Lower leg skin (tissue), 4 donors: ENCODE measurements around the gene CPVL. TPM values are rescaled to one million over a fixed set of nuclear protein-coding genes. Genes with fewer than 3 reads are reported as not detected.
"Not testable (repeated sequence)": the region's sequence is repeated elsewhere in the genome, so short reads cannot be mapped to it uniquely, and the experiment has no call there.

Source experiments
- DNase-seq, 2 donors: peaks; one replicate each; pipeline ENCODE4 v3.0.0-alpha.2; 2019; ENCODE audit warnings: low spot score in 2 of 2
- H3K4me3 ChIP-seq: fragments of 200-600 bp; sonication (generic); 2 replicates; pipeline ENCODE4 v1.5.1; 2017; ENCODE audit warnings: mild to moderate bottlenecking, low read depth; ENCODE audit not compliant: poor library complexity, severe bottlenecking
- CTCF ChIP-seq, 3 donors: fragments of 450-650 bp; IDR thresholded peaks; one replicate each; pipeline ENCODE4 v1.5.1; 2016; ENCODE audit warnings: antibody characterized with exemption in 3 of 3, mild to moderate bottlenecking in 3 of 3, moderate library complexity in 2 of 3
- POLR2A ChIP-seq, 2 donors: fragments of 450-650 bp; IDR thresholded peaks; one replicate each; pipeline ENCODE4 v1.6.1; 2016 to 2017; ENCODE audit warnings: antibody characterized with exemption in 2 of 2, mild to moderate bottlenecking in 1 of 2, moderate library complexity in 1 of 2
- WGBS, 2 donors: methylation state at CpG; one replicate each; pipeline ENCODE4 v1.1.5; 2018; 5-methylcytosine and 5-hydroxymethylcytosine counted together
- intact Hi-C: fragments of 100-400 bp; cut with DNase I; formaldehyde crosslinking; loops from one replicate; pipeline ENCODE4 v1.15.0; 2023; ENCODE audit warnings: low total_unique reads
- total RNA-seq, 4 donors: library from RNA; depleted of rRNA; stranded (reverse); fragments of >200 nt; gene quantifications; one replicate each; pipeline ENCODE4 v1.1.0, GENCODE V29; 2016

The CPVL gene
- total RNA-seq, 4 donors from 2014 or later: 8.8 to 17.5 (median 12.6) TPM

- intact Hi-C loops: no loop called here
- TF ChIP-seq POLR2A (IDR thresholded peaks at IDR 0.05) (no peak), CTCF (IDR thresholded peaks at IDR 0.05) (no peak)
- WGBS, 2 donors: 51 to 60% methylated on average over 8 of the region's 8 CpGs
- no peak overlapping the region for H3K4me3 ChIP-seq
- no peak for DNase-seq
Observed at GRCh38 chr7:29095631-29096445, 50.5 kb downstream of the CPVL start.

GRCh38 chr7:29093091-29093490 lies 53.2 kb downstream of the CPVL start:
- intact Hi-C loops, H3K4me3 ChIP-seq, DNase-seq: not testable (repeated sequence)
- WGBS, 2 donors: 91 to 97% methylated on average over 11 of the region's 11 CpGs

- intact Hi-C loops: no loop called here
- DNase-seq: no peak
Observed at GRCh38 chr7:29091715-29092114, 54.6 kb downstream of the CPVL start.

GRCh38 chr7:29090836-29091601 lies 55.3 kb downstream of the CPVL start:
- WGBS, 2 donors: 26 to 32% methylated on average over 10 of the region's 10 CpGs
- TF ChIP-seq CTCF (IDR thresholded peaks at IDR 0.05): no peak
- TF ChIP-seq POLR2A (IDR thresholded peaks at IDR 0.05): no peak
- no peak for DNase-seq
- intact Hi-C loops: no loop called here
- H3K4me3 ChIP-seq: no peak overlapping the region

More at GRCh38 chr7:29091715-29092114, 54.6 kb downstream of the CPVL start:
- 23 to 49% methylated on average over 4 of the region's 4 CpGs for WGBS, 2 donors
- TF ChIP-seq CTCF (IDR thresholded peaks at IDR 0.05): no peak
- no peak for TF ChIP-seq POLR2A (IDR thresholded peaks at IDR 0.05)
- H3K4me3 ChIP-seq: no peak overlapping the region

GRCh38 chr7:29090151-29090805 lies 56.1 kb downstream of the CPVL start:
- no peak overlapping the region for H3K4me3 ChIP-seq
- WGBS, 2 donors: 74 to 77% methylated on average over 3 of the region's 3 CpGs
- intact Hi-C loops: no loop called here
- no peak for TF ChIP-seq POLR2A (IDR thresholded peaks at IDR 0.05)
- TF ChIP-seq CTCF (IDR thresholded peaks at IDR 0.05): no peak
- no peak for DNase-seq

- TF ChIP-seq CTCF (IDR thresholded peaks at IDR 0.05) (no peak), POLR2A (IDR thresholded peaks at IDR 0.05) (no peak)
- intact Hi-C loops: no loop called here
- WGBS, 2 donors: 26 to 39% methylated on average over 1 of the region's 1 CpG
- DNase-seq: no peak
- H3K4me3 ChIP-seq: no peak overlapping the region
Observed at GRCh38 chr7:29087840-29088170, 58.5 kb downstream of the CPVL start.
